Measurements from ENCODE around the gene HPX. TPM values are rescaled to one million over a fixed set of nuclear protein-coding genes. Genes with fewer than 3 reads are reported as not detected.

The HPX gene
- total RNA-seq, 2 experiments from 2014 or later = 0.16 to 5.2 TPM

GRCh38 chr11:6437423-6437822 lies 3.4 kb downstream of the HPX start:
- DNase-seq (ENCODE audit: low spot score) = no peak
- BruUV-seq (replicated peaks) = no TSS peak
- no peaks in the 10 kb centered on the region for H3K9me2 ChIP-seq (ENCODE audit: insufficient read depth, low read length)
- no peaks in the 10 kb centered on the region for H3K79me2 ChIP-seq (ENCODE audit: insufficient read depth, low read depth, low read length)
- ChIA-PET CTCF (ENCODE audit: unreplicated experiment) (interaction anchor here (1.2 to 4.0 kb wide), 3 partner anchors 18 to 246 kb away, joined by 4 to 23 read pairs (median 4); partner anchors contain the start of genes APBB1 and MRPL17), POLR2A (interaction anchor here (0.7 to 3.1 kb wide), 8 partner anchors 17 to 59 kb away, joined by 3 to 17 read pairs (median 3); partner anchors contain the start of gene APBB1)
- no peaks in the 10 kb centered on the region for H4K20me1 ChIP-seq (ENCODE audit: insufficient read depth, low read length)
- H3K4me2 ChIP-seq (ENCODE audit: low read length) = peak overlapping the region; percentile 40
- peak overlapping the region; percentile 83; the same call in 1 of the 2 replicates for H2AFZ ChIP-seq (ENCODE audit: low read length)
- no peaks in the 10 kb centered on the region for H3K36me3 ChIP-seq (ENCODE audit: insufficient read depth, low read length)
- no peak overlapping the region for H3K27ac ChIP-seq (ENCODE audit: low read depth, low read length, poor library complexity, severe bottlenecking)
- no peak for TF ChIP-seq EZH2phosphoT487 (IDR thresholded peaks at IDR 0.05; ENCODE audit: borderline replicate concordance, low read depth, low read length)
- no peak for TF ChIP-seq CTCF (conservative IDR thresholded peaks at IDR 0.05; ENCODE audit: low read length)
- no peaks in the 10 kb centered on the region for H3K9me3 ChIP-seq (ENCODE audit: low read length)
- no peak overlapping the region for H3K4me3 ChIP-seq (ENCODE audit: low read depth, low read length, poor library complexity, severe bottlenecking)
- peaks cover 84% of the 10 kb centered on the region for H3K4me1 ChIP-seq (ENCODE audit: insufficient read depth, low read length, poor library complexity, severe bottlenecking)
- intact Hi-C loops (cut with micrococcal nuclease; ENCODE audit: unreplicated experiment) = loop anchor here (5.0 kb wide), 1 partner anchor 490 kb away; the partner anchor contains the start of gene ZNF215

- TF ChIP-seq EZH2phosphoT487 (IDR thresholded peaks at IDR 0.05; ENCODE audit: borderline replicate concordance, low read depth, low read length) (no peak), CTCF (conservative IDR thresholded peaks at IDR 0.05; ENCODE audit: low read length) (no peak)
- BruUV-seq (replicated peaks) = no TSS peak
- Histone ChIP-seq H3K9me2 (ENCODE audit: insufficient read depth, low read length) (no peaks in the 10 kb centered on the region), H3K79me2 (ENCODE audit: insufficient read depth, low read depth, low read length) (no peaks in the 10 kb centered on the region), H3K4me3 (ENCODE audit: low read depth, low read length, poor library complexity, severe bottlenecking) (peak overlapping the region; percentile 33), H3K9me3 (ENCODE audit: low read length) (no peaks in the 10 kb centered on the region), H2AFZ (ENCODE audit: low read length) (no peak overlapping the region), H3K4me2 (ENCODE audit: low read length) (peak overlapping the region; percentile 63), H4K20me1 (ENCODE audit: insufficient read depth, low read length) (no peaks in the 10 kb centered on the region), H3K4me1 (ENCODE audit: insufficient read depth, low read length, poor library complexity, severe bottlenecking) (peaks cover 93% of the 10 kb centered on the region), H3K36me3 (ENCODE audit: insufficient read depth, low read length) (no peaks in the 10 kb centered on the region), H3K27ac (ENCODE audit: low read depth, low read length, poor library complexity, severe bottlenecking) (peak overlapping the region; percentile 87)
- POLR2A ChIA-PET = interaction anchor here (0.6 to 4.7 kb wide), 9 partner anchors 11 to 56 kb away, joined by 3 to 21 read pairs (median 4); partner anchors contain the start of genes APBB1, ARFIP2, SMPD1 and TIMM10B
- peak; percentile 86 for DNase-seq (ENCODE audit: low spot score)
- CTCF ChIA-PET (ENCODE audit: unreplicated experiment) = interaction anchor here (1.7 kb wide), 1 partner anchor 56 kb away, joined by 4 read pairs; no protein-coding TSS in a partner anchor
- intact Hi-C loops (cut with micrococcal nuclease; ENCODE audit: unreplicated experiment) = loop anchor here (1.0 kb wide), 3 partner anchors 32 to 199 kb away; partner anchors contain the start of gene SMPD1
These were observed 6.7 kb downstream of the HPX start for GRCh38 chr11:6433998-6434660.

- H3K36me3 ChIP-seq (ENCODE audit: insufficient read depth, low read length) = no peaks in the 10 kb centered on the region
- H3K4me2 ChIP-seq (ENCODE audit: low read length) = no peak overlapping the region
- no peaks in the 10 kb centered on the region for H3K79me2 ChIP-seq (ENCODE audit: insufficient read depth, low read depth, low read length)
- TF ChIP-seq CTCF (conservative IDR thresholded peaks at IDR 0.05; ENCODE audit: low read length) (no peak), EZH2phosphoT487 (IDR thresholded peaks at IDR 0.05; ENCODE audit: borderline replicate concordance, low read depth, low read length) (no peak)
- no peak overlapping the region for H3K4me3 ChIP-seq (ENCODE audit: low read depth, low read length, poor library complexity, severe bottlenecking)
- peaks cover 71% of the 10 kb centered on the region for H3K4me1 ChIP-seq (ENCODE audit: insufficient read depth, low read length, poor library complexity, severe bottlenecking)
- CTCF ChIA-PET (ENCODE audit: unreplicated experiment) = interaction anchor here (1.2 kb wide), 1 partner anchor 28 kb away, joined by 4 read pairs; no protein-coding TSS in a partner anchor
- no peaks in the 10 kb centered on the region for H4K20me1 ChIP-seq (ENCODE audit: insufficient read depth, low read length)
- no peak overlapping the region for H2AFZ ChIP-seq (ENCODE audit: low read length)
- H3K9me3 ChIP-seq (ENCODE audit: low read length) = no peaks in the 10 kb centered on the region
- no peaks in the 10 kb centered on the region for H3K9me2 ChIP-seq (ENCODE audit: insufficient read depth, low read length)
- no peak for DNase-seq (ENCODE audit: low spot score)
- BruUV-seq (replicated peaks) = no TSS peak
- POLR2A ChIA-PET = interaction anchor here (1.8 kb wide), 1 partner anchor 29 kb away, joined by 8 read pairs; no protein-coding TSS in a partner anchor
- no peak overlapping the region for H3K27ac ChIP-seq (ENCODE audit: low read depth, low read length, poor library complexity, severe bottlenecking)
- intact Hi-C loops (cut with micrococcal nuclease; ENCODE audit: unreplicated experiment) = no loop called here
These were observed 8.9 kb downstream of the HPX start for GRCh38 chr11:6431861-6432260.

All from OCI-LY7 (cell line).